Activated T-cell treated with anti-CD3 and anti-CD28 coated beads for 1 hour (primary cell): ENCODE measurements around the gene TPPP.

ENCODE experiments used
- DNase-seq: peaks from one replicate; pipeline ENCODE4 v3.0.0-alpha.2; 2020; ENCODE audit warnings: low read depth

TPPP gene

DNA sequence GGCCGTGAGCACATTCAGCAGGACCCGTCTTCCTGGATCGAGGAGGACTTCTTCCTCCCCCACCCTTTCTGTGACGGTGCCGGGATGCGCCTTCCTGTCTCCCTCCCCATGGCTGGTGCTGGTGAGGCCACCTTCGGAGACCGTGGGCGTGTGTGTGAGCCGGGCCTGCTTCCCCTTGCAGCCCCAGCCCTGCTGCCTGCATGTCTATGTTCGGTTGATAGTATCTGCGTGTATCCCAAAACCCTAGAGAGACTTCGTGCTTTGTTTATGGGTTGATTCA lies 68.3 kb downstream of the TPPP start:
- no peak for DNase-seq

DNA sequence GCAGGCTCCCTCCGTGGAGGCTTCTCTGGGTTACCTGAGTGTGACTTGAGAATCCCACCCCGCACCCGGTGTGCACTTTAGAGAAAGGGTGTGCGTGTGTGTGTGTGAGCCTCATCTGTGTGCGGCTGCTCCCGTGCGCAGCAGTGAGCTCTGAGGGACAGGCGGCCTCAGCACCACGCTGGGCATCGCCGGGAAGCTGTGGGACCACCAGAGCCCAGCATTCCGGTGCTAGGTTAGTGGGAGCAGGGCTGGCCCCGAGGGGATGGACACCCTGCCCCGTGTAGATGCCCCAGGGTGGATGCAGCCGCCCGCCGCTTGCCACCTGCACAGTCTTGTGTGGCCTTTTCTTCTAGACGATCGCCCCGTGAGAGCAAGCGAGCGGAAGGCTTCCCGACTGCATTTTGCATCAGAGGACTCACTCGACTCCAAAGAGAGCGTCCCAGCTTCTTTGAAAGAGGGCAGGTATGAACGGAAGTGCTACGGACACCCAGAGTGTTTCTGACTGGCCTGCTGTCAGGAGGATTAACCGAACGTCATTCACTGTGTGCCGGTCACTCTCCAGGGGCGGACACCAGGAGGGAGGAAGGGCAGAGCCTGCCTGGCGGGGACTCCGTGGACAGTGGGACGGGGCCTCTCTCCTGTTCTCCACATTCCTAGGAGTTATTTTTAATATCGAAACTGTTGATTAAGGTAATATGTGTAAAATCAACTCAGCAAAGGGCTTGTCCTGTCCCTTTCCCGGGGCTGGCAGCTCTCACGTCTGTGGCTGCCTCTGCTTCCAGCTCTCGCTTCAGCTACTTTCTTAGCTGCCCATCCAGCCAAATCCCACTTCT lies 68.8 kb downstream of the TPPP start:
- DNase-seq = no peak

DNA sequence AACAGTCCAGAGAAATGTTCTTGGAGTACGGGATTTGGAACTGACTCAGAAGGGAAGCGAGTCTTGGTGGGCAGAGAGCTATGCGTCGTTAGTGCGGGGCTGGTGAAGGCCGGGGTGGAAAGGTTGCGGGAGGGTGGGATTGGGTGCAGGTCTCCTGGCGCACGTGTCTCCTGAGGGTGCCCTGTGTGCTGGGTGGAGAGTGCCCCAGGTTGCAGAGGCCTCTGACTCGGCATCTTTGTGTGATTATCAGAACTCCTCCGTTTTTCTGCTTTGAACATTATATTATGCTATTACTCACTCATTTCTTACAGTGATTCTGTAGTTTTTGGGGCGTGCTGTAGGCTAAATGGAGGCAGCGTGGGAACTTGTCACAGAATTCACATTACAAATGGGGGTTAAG lies 69.6 kb downstream of the TPPP start:
- no peak for DNase-seq

DNA sequence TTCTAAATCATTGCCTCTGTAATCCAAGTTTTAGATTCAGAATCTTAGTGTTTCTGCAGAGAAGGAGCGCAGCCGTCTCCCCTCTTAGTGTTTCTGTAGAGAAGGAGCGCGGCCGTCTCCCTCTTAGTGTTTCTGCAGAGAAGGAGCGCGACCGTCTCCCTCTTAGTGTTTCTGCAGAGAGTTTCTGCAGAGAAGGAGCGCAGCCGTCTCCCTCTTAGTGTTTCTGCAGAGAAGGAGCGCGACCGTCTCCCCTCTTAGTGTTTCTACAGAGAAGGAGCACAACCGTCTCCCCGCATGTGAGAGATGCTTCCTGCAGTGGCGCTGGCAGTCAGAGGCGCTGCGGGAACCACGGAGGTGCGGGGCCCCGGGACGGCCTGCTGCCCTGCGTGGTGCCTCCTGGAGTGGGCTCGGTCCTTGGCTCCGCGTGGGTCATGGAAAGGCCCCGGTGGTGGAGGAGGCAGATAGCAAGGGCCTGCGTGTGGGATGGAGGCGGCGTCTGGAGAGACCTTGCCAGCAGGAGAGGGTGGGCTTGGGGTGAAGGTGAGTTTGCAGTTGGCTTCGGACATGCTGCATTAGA lies 70.1 kb downstream of the TPPP start:
- no peak for DNase-seq

DNA sequence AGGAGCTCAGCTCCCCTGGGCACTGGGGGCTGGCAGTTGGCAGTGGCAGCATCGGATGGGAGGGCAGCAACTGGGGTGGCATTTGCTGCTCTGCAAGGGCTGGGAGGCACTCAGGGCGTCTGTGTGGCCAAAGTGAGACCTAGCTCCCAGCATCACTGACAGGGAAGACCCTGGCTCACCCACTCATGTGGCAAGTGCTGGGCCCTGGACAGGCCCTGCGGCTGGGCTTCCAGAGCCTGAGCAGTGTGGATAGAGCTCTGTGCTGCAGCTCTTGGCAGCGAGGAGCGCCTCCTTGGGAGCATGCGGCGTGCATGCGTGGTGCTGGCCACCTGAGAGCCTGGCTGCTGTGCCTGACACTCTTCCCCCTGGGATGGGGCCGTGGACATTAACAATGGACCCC lies 70.8 kb downstream of the TPPP start:
- no peak for DNase-seq

DNA sequence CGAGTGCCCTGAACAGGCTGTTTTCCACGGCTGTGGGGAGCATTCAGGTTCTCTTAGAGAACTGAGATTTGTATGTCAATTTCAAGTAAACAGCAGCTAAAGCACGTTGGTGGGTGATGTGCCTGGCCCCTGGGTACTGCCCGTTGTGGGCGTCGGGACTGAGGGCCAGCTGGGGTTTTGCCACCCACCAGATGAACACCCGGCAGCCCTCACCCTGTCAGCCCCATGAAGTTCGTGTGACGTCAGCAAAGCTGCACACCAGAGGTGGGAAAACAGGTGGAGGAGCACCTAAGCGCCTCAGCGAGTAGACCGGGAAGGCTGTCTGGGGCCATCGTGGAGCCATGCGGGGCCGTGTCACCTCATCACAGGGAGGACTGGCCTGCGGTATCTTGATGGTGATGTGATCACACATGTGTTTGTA lies 71.8 kb downstream of the TPPP start:
- no peak for DNase-seq

DNA sequence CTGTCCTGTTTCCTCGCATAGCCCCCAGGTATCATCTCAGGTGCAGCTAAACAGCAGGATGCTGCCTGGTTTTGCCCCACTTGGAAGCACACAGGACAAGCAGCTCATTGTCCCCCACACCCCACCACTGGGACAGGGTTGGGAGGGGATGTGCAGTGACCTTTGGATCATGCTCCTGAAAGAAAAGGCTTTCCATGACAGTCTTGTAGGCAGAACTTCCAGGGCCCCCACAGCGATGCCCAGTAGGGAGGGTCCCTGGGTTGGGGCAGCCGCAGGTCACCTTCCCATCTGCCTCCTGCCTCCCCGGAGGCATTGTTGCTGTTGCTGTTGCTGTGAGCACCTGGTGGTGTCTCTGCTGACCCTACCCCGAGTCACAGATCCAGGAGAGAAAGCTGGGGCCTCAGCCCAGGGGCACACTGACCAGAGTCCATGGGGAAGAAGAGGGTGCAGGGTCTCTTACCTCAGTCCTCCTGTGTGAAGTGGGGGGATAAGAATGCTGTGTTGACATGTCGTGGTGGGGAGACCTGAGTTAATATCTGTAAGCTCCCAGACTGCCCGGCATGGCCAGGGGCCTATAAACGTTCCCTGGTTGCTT lies 72.5 kb downstream of the TPPP start:
- DNase-seq = no peak

DNA sequence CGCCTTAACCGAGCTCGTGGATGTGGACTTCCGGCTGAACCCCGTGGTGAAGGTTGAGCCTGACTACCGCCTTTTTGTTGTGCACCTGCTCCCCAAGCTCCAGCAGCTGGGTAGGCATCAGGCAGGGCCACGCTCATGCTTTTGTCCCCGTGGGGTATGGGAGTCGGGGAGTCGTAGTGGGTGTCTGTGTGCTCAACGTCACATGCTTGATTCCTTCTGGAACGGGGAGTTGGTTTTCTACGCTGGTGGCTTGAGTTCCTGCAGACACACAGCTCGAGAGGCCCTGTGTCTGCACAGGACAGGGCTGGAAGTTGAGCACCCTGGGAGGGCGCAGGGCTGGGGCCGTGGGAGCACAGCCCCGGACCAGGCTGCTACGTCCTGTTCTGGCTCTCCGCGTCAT lies 73.0 kb downstream of the TPPP start:
- no peak for DNase-seq

DNA sequence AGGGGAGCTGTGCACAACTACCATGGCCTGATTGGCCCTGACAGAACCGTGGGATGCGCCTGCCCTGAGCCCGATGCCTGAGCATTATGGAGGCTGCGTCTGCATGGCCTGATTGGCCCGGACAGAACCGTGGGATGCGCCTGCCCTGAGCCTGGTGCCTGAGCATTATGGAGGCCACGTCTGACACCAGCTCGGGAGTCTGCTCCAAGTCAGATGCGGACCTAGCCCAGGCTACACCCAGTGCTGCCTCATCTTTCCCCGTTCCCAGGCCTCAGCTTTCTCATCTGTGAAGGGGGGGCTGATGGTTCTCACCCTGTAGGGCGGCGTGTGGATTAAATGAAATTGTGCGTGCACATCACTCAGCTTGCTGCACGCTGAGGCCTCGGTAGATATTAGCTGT lies 73.7 kb downstream of the TPPP start:
- no peak for DNase-seq

DNA sequence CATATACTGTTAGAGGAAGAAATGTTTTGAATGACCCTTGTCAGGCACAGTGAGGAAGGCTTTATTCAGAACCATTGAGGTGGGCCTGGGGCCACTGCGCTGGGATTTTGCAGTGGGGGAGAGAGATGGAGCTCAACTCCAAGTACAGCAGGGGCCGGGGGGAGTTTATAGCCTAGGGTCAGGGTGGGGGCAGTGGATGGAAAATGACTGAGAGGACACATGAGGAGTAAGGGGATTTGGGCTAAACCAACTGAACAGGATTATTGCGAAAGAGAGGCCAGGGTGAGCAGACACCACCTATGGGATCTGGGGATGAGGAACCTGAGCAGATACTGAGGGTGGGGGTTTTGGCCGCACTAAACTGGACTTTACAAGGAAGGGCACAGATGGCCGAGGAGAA lies 74.7 kb downstream of the TPPP start:
- no peak for DNase-seq

DNA sequence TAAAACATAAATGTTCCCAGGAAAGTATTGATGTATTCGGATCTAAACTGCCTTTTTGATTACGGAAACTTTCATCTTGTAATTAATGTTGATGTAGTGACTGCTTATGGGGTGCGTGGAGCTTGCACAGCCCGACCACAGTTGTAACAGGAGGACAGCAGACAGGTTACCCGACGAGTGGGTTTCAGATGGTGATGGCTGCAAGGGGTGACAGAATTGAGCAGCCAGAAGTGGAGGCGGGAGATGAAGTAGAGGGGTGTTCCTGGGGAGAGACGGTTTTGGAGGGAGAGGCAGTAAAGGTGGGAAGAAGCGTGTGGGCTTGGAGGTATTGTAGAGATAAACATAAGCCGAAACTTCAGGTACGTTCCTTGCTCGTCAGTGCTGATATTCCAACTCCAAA lies 75.3 kb downstream of the TPPP start:
- no peak for DNase-seq

DNA sequence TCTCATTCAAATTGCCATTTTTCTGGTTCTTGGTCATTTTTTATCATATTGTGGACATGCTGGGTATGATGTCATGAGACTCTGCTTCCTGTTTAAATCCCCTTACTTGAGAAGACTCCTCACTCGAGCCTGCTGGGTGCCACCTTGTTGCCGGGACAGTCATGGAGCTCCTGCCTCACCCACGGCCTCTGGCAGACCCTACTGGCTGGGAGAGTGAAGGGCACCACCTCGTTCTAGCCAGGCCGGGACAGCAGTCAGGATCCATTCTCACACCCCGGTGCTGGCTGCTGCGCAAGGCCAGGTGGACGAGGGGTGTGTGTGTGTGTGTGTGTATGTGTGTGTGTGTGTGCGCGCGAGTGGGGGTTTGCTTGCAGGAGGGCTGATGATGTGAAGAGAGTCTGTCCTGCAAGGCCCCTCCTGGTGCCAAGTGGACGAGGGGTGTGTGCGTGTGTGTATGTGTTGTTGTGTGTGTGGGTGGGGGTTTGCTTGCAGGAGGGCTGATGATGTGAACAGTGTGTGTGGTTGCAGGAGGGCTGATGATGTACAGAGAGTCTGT lies 76.6 kb downstream of the TPPP start:
- DNase-seq = no peak

DNA sequence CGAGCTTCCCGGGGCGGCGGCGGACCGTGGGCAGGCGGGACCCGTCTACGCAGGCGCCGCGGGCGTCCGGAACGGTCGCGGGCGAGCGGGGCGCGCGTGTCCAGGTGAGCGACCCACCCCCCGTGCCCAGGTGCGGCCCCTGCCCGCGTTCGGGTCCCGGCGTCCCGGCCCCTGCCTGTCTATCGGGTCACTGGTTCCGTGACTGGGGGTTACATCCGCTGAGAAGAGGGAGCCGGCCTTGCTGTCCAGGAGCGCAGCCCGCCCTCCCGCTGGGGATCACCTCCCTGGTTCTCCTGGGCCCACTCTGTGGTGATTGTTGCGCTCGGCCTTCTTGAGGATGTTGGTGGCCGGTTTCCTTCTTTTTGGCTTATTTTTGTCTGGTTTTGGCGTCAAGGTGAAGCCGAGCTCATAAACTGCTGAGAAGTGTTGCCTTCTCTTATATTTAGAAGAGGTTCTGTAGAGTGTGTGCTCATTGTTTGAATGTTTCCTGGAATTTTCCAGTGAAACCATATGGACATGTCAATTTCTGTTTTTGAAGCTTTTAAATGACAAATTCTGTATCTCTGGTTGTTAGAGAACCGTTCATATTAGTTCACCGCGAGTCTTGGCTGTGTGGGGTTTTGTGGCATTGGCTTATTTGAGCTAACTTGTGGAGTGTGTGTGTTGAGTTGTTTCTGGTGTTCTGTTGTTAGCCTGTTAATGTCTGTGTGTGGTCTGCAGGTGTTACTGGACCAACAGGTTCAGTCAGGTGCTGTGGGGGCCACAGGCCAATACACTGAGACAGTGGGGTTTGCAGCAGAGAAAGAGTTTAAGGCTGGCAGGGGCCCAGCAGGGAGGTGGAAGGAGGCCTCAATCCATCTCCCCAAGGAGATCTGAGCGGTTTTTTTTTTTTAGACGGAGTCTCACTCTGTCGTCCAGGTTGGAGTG lies 80.4 kb downstream of the TPPP start:
- peak; percentile 3 for DNase-seq

DNA sequence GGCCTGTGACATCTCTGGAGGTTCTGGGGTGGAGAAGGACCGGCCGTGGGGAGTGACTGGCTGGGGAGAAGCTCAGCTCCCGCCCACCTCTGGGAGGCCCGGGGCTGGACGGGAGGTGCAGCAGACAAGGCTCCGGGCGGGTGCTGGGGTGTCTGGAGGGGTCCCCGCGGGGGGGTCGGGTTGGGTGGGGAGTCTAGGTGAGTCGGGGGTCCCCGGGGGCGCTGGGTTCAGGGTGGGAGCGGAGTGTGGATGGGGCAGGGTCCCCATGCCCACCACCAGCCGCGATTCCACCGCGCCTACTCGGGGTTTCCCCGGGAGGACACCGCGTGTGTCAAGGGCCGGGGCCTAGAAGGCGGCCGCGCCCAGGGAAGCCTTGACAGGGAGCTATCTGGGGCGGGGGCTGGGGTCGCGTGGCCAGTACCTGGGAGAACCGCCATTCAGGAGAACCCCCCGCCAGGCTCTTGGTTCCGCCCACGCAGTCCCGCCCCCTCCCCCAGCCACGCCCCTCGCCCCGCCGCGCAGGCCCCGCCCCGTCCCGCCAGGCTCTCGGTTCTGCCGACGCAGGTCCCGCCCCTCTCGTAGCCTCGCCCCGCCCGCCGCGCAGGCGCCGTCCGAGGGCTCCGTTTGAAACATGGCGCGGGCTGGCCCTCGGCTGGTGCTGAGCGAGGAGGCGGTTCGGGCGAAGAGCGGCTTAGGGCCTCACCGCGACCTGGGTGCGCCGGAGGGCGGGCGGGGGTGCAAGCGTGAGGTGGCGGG lies 81.2 kb downstream of the TPPP start, which contains the start of gene CEP72:
TSS of gene CEP72 (plus strand) at position 610 of the 756 bp plus-strand sequence. CDS start at position 632, 22 bp downstream.
- DNase-seq = peak; percentile 92

DNA sequence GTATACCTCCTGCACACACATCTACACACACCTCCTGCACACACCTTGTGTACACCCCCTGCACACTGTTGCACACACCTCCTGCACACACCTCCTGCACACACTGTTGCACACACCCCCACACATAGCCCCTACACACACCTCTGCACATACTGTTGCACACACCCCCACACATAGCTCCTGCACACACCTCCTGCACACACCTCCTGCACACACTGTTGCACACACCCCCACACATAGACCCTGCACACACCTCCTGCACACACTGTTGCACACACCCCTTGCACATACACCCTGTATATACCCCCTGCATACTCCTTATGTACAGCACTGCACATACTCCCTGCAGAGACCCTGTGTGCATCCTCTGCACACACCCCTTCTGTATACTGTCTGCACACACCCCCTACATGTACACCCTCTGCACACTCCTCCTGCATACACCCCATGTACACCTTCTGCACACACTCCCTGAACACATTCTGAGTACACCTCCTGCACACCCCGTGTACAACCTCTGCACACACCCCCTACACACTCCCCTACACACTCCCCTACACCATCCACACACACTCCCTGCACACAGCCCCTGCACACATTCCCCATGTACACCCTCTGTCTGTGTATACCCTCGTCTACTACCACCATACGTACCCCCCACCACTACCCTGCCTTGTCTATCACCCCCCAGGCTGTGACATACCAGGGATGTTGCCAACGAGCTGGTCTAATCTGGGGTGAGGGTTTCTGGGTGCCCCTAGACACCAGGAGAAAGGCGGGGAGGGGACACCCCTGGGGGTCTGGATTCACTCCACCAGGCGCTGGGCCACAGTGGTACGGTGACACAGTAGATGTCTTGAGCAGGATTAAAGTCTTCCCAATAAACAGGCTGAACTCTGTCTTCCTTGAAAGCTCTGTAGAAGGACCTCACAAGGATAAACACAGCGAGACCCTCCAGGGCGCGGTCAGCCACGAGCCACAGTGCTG lies 82.1 kb downstream of the TPPP start:
- DNase-seq = no peak

DNA sequence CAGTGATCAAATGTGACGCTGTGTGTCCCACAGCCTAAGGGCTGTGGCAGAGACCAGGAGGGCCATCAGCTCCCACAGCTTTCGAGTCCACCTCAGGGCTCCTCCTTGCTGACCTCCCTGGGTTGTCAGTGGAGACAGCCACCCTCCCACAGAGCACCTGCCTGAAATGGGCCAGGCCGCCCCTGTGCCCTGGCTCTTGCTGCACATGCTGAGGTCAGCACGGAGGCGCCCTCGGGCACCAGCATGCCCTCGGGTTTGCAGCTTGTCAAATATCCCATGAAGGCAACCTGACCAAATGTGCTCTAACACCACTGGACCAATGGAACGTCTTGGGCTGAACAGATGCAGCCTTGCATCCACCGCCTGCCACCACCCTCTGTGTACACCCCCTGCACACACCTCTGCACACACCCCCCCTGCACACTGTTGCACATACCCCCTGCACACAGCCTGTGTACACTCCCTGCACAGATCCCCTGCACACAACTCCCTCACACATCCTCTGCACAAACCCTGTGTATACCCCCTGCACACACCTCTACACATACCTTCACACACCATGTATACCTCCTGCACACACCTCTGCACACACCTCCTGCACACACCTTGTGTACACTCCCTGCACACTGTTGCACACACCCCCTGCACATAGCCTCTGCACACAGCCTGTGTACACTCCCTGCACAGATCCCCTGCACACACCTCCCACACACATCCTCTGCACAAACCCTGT lies 83.0 kb downstream of the TPPP start:
- no peak for DNase-seq
